ENCODE measurements around the gene SFMBT2.
A peak's percentile ranks its signal among the peaks of the same experiment; 100 is the strongest.

SFMBT2 gene

GRCh38 chr10:7408291-7409044, 2.4 kb downstream of the SFMBT2 start:
- Histone ChIP-seq H3K4me1 (ENCODE audit: insufficient read depth, insufficient read length) (no peaks in the 10 kb centered on the region), H3K27me3 (ENCODE audit: insufficient read depth, insufficient read length) (peaks cover 59% of the 10 kb centered on the region), H3K36me3 (ENCODE audit: insufficient read depth, insufficient read length, low read length) (no peaks in the 10 kb centered on the region), H3K9me3 (ENCODE audit: insufficient read depth, low read length) (no peaks in the 10 kb centered on the region), H3K4me3 (ENCODE audit: insufficient read length, low read depth) (peak overlapping the region; percentile 55), H3K9ac (ENCODE audit: insufficient read length, low read depth) (peak overlapping the region; percentile 77)
- no peak for TF ChIP-seq ZNF274 (IDR thresholded peaks at IDR 0.05; ENCODE audit: low read depth, low read length)
- TF ChIP-seq YY1 (IDR thresholded peaks at IDR 0.05; ENCODE audit: insufficient read depth, insufficient read length): no peak
- TF ChIP-seq SUZ12 (IDR thresholded peaks at IDR 0.05; ENCODE audit: extremely low read depth, insufficient read depth, insufficient read length): no peak
- DNase-seq (ENCODE audit: low read depth, low spot score): no peak

- Histone ChIP-seq H3K36me3 (ENCODE audit: insufficient read depth, insufficient read length, low read length) (no peaks in the 10 kb centered on the region), H3K4me3 (ENCODE audit: insufficient read length, low read depth) (peak overlapping the region; percentile 55), H3K9ac (ENCODE audit: insufficient read length, low read depth) (peak overlapping the region; percentile 77), H3K27me3 (ENCODE audit: insufficient read depth, insufficient read length) (peaks cover 50% of the 10 kb centered on the region), H3K4me1 (ENCODE audit: insufficient read depth, insufficient read length) (no peaks in the 10 kb centered on the region), H3K9me3 (ENCODE audit: insufficient read depth, low read length) (no peaks in the 10 kb centered on the region)
- no peak for DNase-seq (ENCODE audit: low read depth, low spot score)
- no peak for TF ChIP-seq ZNF274 (IDR thresholded peaks at IDR 0.05; ENCODE audit: low read depth, low read length)
- TF ChIP-seq YY1 (IDR thresholded peaks at IDR 0.05; ENCODE audit: insufficient read depth, insufficient read length): no peak
- no peak for TF ChIP-seq SUZ12 (IDR thresholded peaks at IDR 0.05; ENCODE audit: extremely low read depth, insufficient read depth, insufficient read length)
Measured at GRCh38 chr10:7407368-7408290, 3.2 kb downstream of the SFMBT2 start.

GRCh38 chr10:7406712-7407333, 4.0 kb downstream of the SFMBT2 start:
- Histone ChIP-seq H3K4me1 (ENCODE audit: insufficient read depth, insufficient read length) (no peaks in the 10 kb centered on the region), H3K9ac (ENCODE audit: insufficient read length, low read depth) (peak overlapping the region; percentile 77), H3K27me3 (ENCODE audit: insufficient read depth, insufficient read length) (peaks cover 42% of the 10 kb centered on the region), H3K36me3 (ENCODE audit: insufficient read depth, insufficient read length, low read length) (no peaks in the 10 kb centered on the region), H3K4me3 (ENCODE audit: insufficient read length, low read depth) (peak overlapping the region; percentile 55), H3K9me3 (ENCODE audit: insufficient read depth, low read length) (no peaks in the 10 kb centered on the region)
- no peak for DNase-seq (ENCODE audit: low read depth, low spot score)
- TF ChIP-seq YY1 (IDR thresholded peaks at IDR 0.05; ENCODE audit: insufficient read depth, insufficient read length) (no peak), SUZ12 (IDR thresholded peaks at IDR 0.05; ENCODE audit: extremely low read depth, insufficient read depth, insufficient read length) (no peak), ZNF274 (IDR thresholded peaks at IDR 0.05; ENCODE audit: low read depth, low read length) (no peak)

GRCh38 chr10:7405637-7406036, 5.2 kb downstream of the SFMBT2 start:
- no peak overlapping the region for H3K9ac ChIP-seq (ENCODE audit: insufficient read length, low read depth)
- TF ChIP-seq ZNF274 (IDR thresholded peaks at IDR 0.05; ENCODE audit: low read depth, low read length) (no peak), YY1 (IDR thresholded peaks at IDR 0.05; ENCODE audit: insufficient read depth, insufficient read length) (no peak), SUZ12 (IDR thresholded peaks at IDR 0.05; ENCODE audit: extremely low read depth, insufficient read depth, insufficient read length) (no peak)
- no peaks in the 10 kb centered on the region for H3K36me3 ChIP-seq (ENCODE audit: insufficient read depth, insufficient read length, low read length)
- DNase-seq (ENCODE audit: low read depth, low spot score): no peak
- no peaks in the 10 kb centered on the region for H3K9me3 ChIP-seq (ENCODE audit: insufficient read depth, low read length)
- no peak overlapping the region for H3K4me3 ChIP-seq (ENCODE audit: insufficient read length, low read depth)
- H3K27me3 ChIP-seq (ENCODE audit: insufficient read depth, insufficient read length): peaks cover 34% of the 10 kb centered on the region
- H3K4me1 ChIP-seq (ENCODE audit: insufficient read depth, insufficient read length): no peaks in the 10 kb centered on the region

- Histone ChIP-seq H3K4me3 (ENCODE audit: insufficient read length, low read depth) (no peak overlapping the region), H3K9me3 (ENCODE audit: insufficient read depth, low read length) (no peaks in the 10 kb centered on the region), H3K4me1 (ENCODE audit: insufficient read depth, insufficient read length) (no peaks in the 10 kb centered on the region), H3K9ac (ENCODE audit: insufficient read length, low read depth) (no peak overlapping the region), H3K27me3 (ENCODE audit: insufficient read depth, insufficient read length) (peaks cover 15% of the 10 kb centered on the region), H3K36me3 (ENCODE audit: insufficient read depth, insufficient read length, low read length) (no peaks in the 10 kb centered on the region)
- no peak for DNase-seq (ENCODE audit: low read depth, low spot score)
- TF ChIP-seq SUZ12 (IDR thresholded peaks at IDR 0.05; ENCODE audit: extremely low read depth, insufficient read depth, insufficient read length) (no peak), YY1 (IDR thresholded peaks at IDR 0.05; ENCODE audit: insufficient read depth, insufficient read length) (no peak), ZNF274 (IDR thresholded peaks at IDR 0.05; ENCODE audit: low read depth, low read length) (no peak)
Measured at GRCh38 chr10:7403620-7404019, 7.2 kb downstream of the SFMBT2 start.

GRCh38 chr10:7401782-7402181, 9.1 kb downstream of the SFMBT2 start:
- H3K9ac ChIP-seq (ENCODE audit: insufficient read length, low read depth): no peak overlapping the region
- H3K27me3 ChIP-seq (ENCODE audit: insufficient read depth, insufficient read length): no peaks in the 10 kb centered on the region
- no peak for DNase-seq (ENCODE audit: low read depth, low spot score)
- no peaks in the 10 kb centered on the region for H3K9me3 ChIP-seq (ENCODE audit: insufficient read depth, low read length)
- H3K4me1 ChIP-seq (ENCODE audit: insufficient read depth, insufficient read length): no peaks in the 10 kb centered on the region
- no peaks in the 10 kb centered on the region for H3K36me3 ChIP-seq (ENCODE audit: insufficient read depth, insufficient read length, low read length)
- no peak overlapping the region for H3K4me3 ChIP-seq (ENCODE audit: insufficient read length, low read depth)
- TF ChIP-seq YY1 (IDR thresholded peaks at IDR 0.05; ENCODE audit: insufficient read depth, insufficient read length): no peak
- TF ChIP-seq ZNF274 (IDR thresholded peaks at IDR 0.05; ENCODE audit: low read depth, low read length): no peak
- no peak for TF ChIP-seq SUZ12 (IDR thresholded peaks at IDR 0.05; ENCODE audit: extremely low read depth, insufficient read depth, insufficient read length)

Measured in NT2/D1 (cell line).